Keratinocyte (primary cell): ENCODE measurements around the gene CDC42EP5. TPM values are rescaled to one million over a fixed set of nuclear protein-coding genes. Genes with fewer than 3 reads are reported as not detected.

Experiments used
- DNase-seq: peaks from one replicate; pipeline ENCODE4 v3.0.0-alpha.2; 2011; ENCODE audit warnings: low read depth, missing footprints, low spot score
- FAIRE-seq: peaks from 2 replicates; lab custom pipeline; 2011; peaks lifted over from hg19 to GRCh38; lab: Jason Lieb, UNC
- H2AFZ ChIP-seq: 2 replicates; pipeline ENCODE4 v1.6.0; 2012; ENCODE audit warnings: low read length, control low read depth, inconsistent platforms; ENCODE audit not compliant: control insufficient read depth
- H3K27ac ChIP-seq: 2 replicates; pipeline ENCODE4 v1.5.1; 2011; ENCODE audit warnings: low read length; ENCODE audit not compliant: control insufficient read depth, insufficient read depth
- H3K27me3 ChIP-seq: 3 replicates; pipeline ENCODE4 v1.6.0; 2011; ENCODE audit warnings: low read length; ENCODE audit not compliant: control insufficient read depth, insufficient read depth; ENCODE audit errors: extremely low read depth
- H3K36me3 ChIP-seq, 2 experiments: 2 replicates in 1 of 2; 3 replicates in 1 of 2; pipeline ENCODE4 v1.5.1; 2011; ENCODE audit warnings: low read length in 2 of 2, mild to moderate bottlenecking in 1 of 2; ENCODE audit not compliant: control insufficient read depth in 2 of 2, insufficient read depth in 2 of 2; ENCODE audit errors: extremely low read depth in 1 of 2
- H3K4me1 ChIP-seq: 3 replicates; pipeline ENCODE4 v1.5.1; 2011; ENCODE audit warnings: low read length; ENCODE audit not compliant: control insufficient read depth, insufficient read depth; ENCODE audit errors: extremely low read depth
- H3K4me2 ChIP-seq: 3 replicates; pipeline ENCODE4 v1.6.0; 2011; ENCODE audit warnings: low read depth, low read length; ENCODE audit not compliant: control insufficient read depth, insufficient read depth; ENCODE audit errors: extremely low read depth
- H3K4me3 ChIP-seq, 3 experiments: fragments of 200-600 bp in 1 of 3; sonication (generic) in 1 of 3; 2 replicates in 2 of 3; 3 replicates in 1 of 3; pipeline ENCODE4 v1.5.1; 2011 to 2016; ENCODE audit warnings: low read length in 3 of 3, mild to moderate bottlenecking in 3 of 3, control low read depth in 2 of 3, inconsistent platforms in 1 of 3, low read depth in 1 of 3, mixed read lengths in 1 of 3, mixed run types in 1 of 3, moderate library complexity in 1 of 3; ENCODE audit not compliant: control insufficient read depth in 2 of 3, insufficient read depth in 2 of 3; ENCODE audit errors: extremely low read depth in 1 of 3
- H3K79me2 ChIP-seq: 2 replicates; pipeline ENCODE4 v1.6.0; 2012; ENCODE audit warnings: low read length; ENCODE audit not compliant: control insufficient read depth, insufficient read depth
- H3K9ac ChIP-seq: 3 replicates; pipeline ENCODE4 v1.6.0; 2011; ENCODE audit warnings: low read length; ENCODE audit not compliant: control insufficient read depth, insufficient read depth; ENCODE audit errors: extremely low read depth
- H3K9me1 ChIP-seq: 3 replicates; pipeline ENCODE4 v1.6.0; 2011; ENCODE audit warnings: low read length; ENCODE audit not compliant: control insufficient read depth, insufficient read depth; ENCODE audit errors: extremely low read depth
- H3K9me3 ChIP-seq: 2 replicates; pipeline ENCODE4 v1.5.1; 2012; ENCODE audit warnings: low read depth, low read length; ENCODE audit not compliant: control insufficient read depth
- H4K20me1 ChIP-seq: 3 replicates; pipeline ENCODE4 v1.6.0; 2011; ENCODE audit warnings: low read length; ENCODE audit not compliant: control insufficient read depth, insufficient read depth; ENCODE audit errors: extremely low read depth
- CTCF ChIP-seq, 3 experiments: IDR thresholded peaks in 1 of 3; conservative IDR thresholded peaks in 1 of 3; optimal IDR thresholded peaks in 1 of 3; 2 replicates in 2 of 3; 3 replicates in 1 of 3; pipeline versions ENCODE3 to v1.5.1; 2011; ENCODE audit warnings: low read length in 3 of 3, mild to moderate bottlenecking in 3 of 3, moderate library complexity in 2 of 3, control low read depth in 1 of 3, inconsistent platforms in 1 of 3; ENCODE audit not compliant: insufficient read depth in 2 of 3; ENCODE audit errors: extremely low read depth in 1 of 3
- EZH2 ChIP-seq: IDR thresholded peaks from one replicate; pipeline ENCODE4 v1.6.1; 2012; ENCODE audit warnings: inconsistent platforms, mild to moderate bottlenecking, low read length, moderate library complexity
- dilution Hi-C: fragments of 300-500 bp; cut with MboI; formaldehyde crosslinking; loops from one replicate; pipeline ENCODE4 v1.7.0; 2020; ENCODE audit warnings: low sequenced_read_pairs; ENCODE audit not compliant: extremely low pct_ligation_motif_present
- polyA plus RNA-seq, 5 experiments: library from polyadenylated mRNA; depleted of rRNA in 3 of 5; stranded (reverse) in 3 of 5; stranded (forward) in 1 of 5; unstranded in 1 of 5; fragments of >200 nt; gene quantifications; 1 replicate in 1 of 5; 2 replicates in 3 of 5; 3 replicates in 1 of 5; pipeline versions ENCODE4 v1.2.1 to v1.2.3, GENCODE V29; 2011 to 2012; ENCODE audit warnings: missing spikeins in 2 of 5, low read depth in 1 of 5, low replicate concordance in 1 of 5

The CDC42EP5 gene
- polyA plus RNA-seq, 1 donor (not counting 4 experiments of a cell fraction or from before 2014, with no cell fraction given), result 8.6 TPM

- no peak for TF ChIP-seq EZH2
- TF ChIP-seq CTCF (optimal IDR thresholded peaks at IDR 0.05 in 1 of 3, IDR thresholded peaks at IDR 0.05 in 1 of 3, conservative IDR thresholded peaks at IDR 0.05 in 1 of 3; ENCODE audit: extremely low read depth in 1 of 3, insufficient read depth in 2 of 3, low read length in 3 of 3), result no peak
- dilution Hi-C loops, result no loop called here
- H3K9ac ChIP-seq, result no peak overlapping the region
- no peaks in the 10 kb centered on the region for H3K27me3 ChIP-seq
- H3K4me1 ChIP-seq, result no peaks in the 10 kb centered on the region
- no peak overlapping the region for H3K4me2 ChIP-seq
- no peaks in the 10 kb centered on the region for H3K79me2 ChIP-seq
- H3K4me3 ChIP-seq, result no peak overlapping the region
- H4K20me1 ChIP-seq, result no peaks in the 10 kb centered on the region
- H3K27ac ChIP-seq, result no peak overlapping the region
- H3K9me1 ChIP-seq, result no peaks in the 10 kb centered on the region
- no peak for FAIRE-seq
- no peak for DNase-seq
- H2AFZ ChIP-seq, result no peak overlapping the region
- H3K36me3 ChIP-seq, result no peaks in the 10 kb centered on the region
- H3K9me3 ChIP-seq, result peaks cover 5% of the 10 kb centered on the region
Observed at GRCh38 chr19:54489766-54490165, 16.7 kb upstream of the CDC42EP5 start.

- DNase-seq (no peak), FAIRE-seq (no peak)
- Histone ChIP-seq H3K9ac (no peak overlapping the region), H3K4me2 (no peak overlapping the region), H3K4me3 (no peak overlapping the region), H2AFZ (no peak overlapping the region), H3K27ac (no peak overlapping the region), H3K9me1 (no peaks in the 10 kb centered on the region), H3K79me2 (no peaks in the 10 kb centered on the region), H3K4me1 (no peaks in the 10 kb centered on the region), H3K27me3 (no peaks in the 10 kb centered on the region), H3K9me3 (peaks cover 5% of the 10 kb centered on the region), H3K36me3 (no peaks in the 10 kb centered on the region), H4K20me1 (no peaks in the 10 kb centered on the region)
- no peak for TF ChIP-seq EZH2
- no peak for TF ChIP-seq CTCF (optimal IDR thresholded peaks at IDR 0.05 in 1 of 3, IDR thresholded peaks at IDR 0.05 in 1 of 3, conservative IDR thresholded peaks at IDR 0.05 in 1 of 3; ENCODE audit: extremely low read depth in 1 of 3, insufficient read depth in 2 of 3, low read length in 3 of 3)
- dilution Hi-C loops, result no loop called here
Observed at GRCh38 chr19:54489341-54489740, 16.2 kb upstream of the CDC42EP5 start.
